Adipose tissue (tissue), 3 donors: ENCODE measurements around the gene MSH3. TPM values are rescaled to one million over a fixed set of nuclear protein-coding genes. Genes with fewer than 3 reads are reported as not detected.
"Not testable (repeated sequence)": the region's sequence is repeated elsewhere in the genome, so short reads cannot be mapped to it uniquely, and the experiment has no call there.

ENCODE experiments used
- H3K27ac ChIP-seq: one replicate; pipeline ENCODE4 v1.5.1; 2013; ENCODE audit warnings: low read depth, low read length
- WGBS, 3 donors: extraction: QIAGEN DNeasy Blood & Tissue Kit; methylation state at CpG; one replicate each; pipeline ENCODE4 v1.1.7; 2013; 5-methylcytosine and 5-hydroxymethylcytosine counted together
- polyA plus RNA-seq, 3 donors: library from polyadenylated mRNA; stranded (reverse); fragments of 200-250 nt; gene quantifications; one replicate each; pipeline ENCODE4 v1.2.3, GENCODE V29; 2013
- donor health status: healthy with polysubstance abuse.
- donor health status: Bipolar disorder and iron deficiency.
- donor health status: healthy.

MSH3 gene
- polyA plus RNA-seq, 3 donors, result 4.5 to 6.1 (median 5.1) TPM

DNA sequence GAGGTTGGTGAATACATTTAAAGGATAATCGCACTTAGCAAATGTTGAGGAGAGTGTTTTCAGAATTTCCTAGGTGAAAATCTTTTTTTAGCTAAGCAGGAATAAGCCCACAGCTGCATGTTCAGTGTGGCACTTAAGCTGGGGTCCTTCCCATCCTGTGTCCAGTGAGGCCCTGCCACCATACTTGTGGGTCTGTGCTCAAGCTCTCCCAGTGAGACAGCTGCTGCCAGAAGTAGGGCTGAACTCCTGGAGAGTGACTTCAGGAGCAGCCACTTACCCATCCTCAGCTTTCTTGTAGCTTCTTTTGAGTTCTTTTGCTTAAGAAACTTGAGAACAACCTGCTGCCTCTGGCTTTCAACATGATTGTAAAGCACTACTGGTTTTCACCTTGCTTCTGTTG lies 110.3 kb downstream of the MSH3 start:
- WGBS, 3 donors, result 92 to 96% (median 94%) methylated on average over 1 of the region's 1 CpG
- no peak overlapping the region for H3K27ac ChIP-seq

DNA sequence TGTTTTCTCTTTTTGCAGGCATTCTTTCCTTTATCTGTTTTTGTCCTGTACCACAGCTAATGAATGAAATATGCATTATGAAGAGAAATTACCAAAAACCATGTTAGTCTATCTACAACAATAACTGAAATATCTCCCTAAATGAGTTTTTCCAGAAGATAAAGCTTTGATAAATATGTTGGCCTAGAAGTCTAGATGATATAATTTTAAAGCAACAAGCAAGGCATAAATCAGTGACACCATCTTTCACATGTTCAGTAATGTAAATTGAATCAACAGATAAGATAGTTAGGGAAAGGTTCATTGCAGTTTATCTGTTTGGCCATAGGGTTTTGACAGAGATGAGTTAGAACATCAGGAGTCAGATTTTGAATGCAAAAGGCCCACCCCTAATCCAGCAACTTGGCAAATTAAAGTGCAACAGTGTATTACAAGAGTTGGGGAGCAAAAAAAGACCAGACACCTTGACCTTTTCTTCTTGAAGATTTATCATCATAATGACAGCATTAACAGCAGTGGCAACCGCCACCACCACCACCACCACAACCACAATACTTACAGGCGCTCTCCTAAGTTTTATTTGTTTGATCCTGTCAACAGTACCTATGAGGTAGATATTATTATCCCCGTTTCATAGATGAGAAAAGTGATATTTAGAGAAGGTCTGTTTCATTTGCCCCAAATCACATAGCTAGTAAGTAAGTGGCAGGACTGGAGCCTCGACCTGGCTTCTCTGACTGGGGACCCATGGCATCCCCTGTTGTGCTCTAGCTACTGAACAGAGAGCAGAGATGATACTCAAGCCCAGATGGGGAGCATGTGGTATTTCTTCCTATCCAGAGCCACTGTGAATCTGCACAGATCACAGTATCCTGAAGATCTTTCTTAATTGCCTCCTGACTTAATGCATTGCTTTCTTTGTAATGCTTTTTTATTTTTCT lies 123.2 kb downstream of the MSH3 start:
- H3K27ac ChIP-seq, result no peak overlapping the region
- WGBS, 3 donors, result 87 to 93% (median 93%) methylated on average over 4 of the region's 4 CpGs

DNA sequence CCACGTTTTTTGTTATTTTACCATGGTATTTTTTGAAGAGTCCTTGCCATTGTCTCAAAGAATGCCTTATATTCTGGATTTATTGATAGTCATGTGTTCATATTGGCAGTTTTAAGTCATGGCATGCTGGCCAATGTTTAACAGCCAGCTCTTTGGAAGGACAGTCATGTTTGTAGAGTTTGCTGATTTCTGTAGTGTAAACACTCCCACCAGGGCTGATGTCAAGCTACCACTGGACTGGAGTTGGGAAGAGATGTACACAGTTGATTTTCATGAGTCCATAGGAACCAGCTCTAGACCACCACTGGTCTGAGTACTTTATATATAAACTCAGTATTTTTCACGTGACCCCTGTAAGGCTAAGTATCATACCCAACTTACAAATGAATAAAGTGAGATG lies 125.6 kb downstream of the MSH3 start:
- 93 to 99% (median 95%) methylated on average over 2 of the region's 2 CpGs for WGBS, 3 donors
- H3K27ac ChIP-seq, result no peak overlapping the region

GRCh38 chr5:80780761-80781285 lies 126.4 kb downstream of the MSH3 start:
- H3K27ac ChIP-seq, result no peak overlapping the region
- WGBS, 3 donors, result 96 to 98% (median 96%) methylated on average over 8 of the region's 8 CpGs

GRCh38 chr5:80781356-80781755 lies 126.9 kb downstream of the MSH3 start:
- H3K27ac ChIP-seq, result no peak overlapping the region
- 92 to 100% (median 95%) methylated on average over 1 of the region's 1 CpG for WGBS, 3 donors

DNA sequence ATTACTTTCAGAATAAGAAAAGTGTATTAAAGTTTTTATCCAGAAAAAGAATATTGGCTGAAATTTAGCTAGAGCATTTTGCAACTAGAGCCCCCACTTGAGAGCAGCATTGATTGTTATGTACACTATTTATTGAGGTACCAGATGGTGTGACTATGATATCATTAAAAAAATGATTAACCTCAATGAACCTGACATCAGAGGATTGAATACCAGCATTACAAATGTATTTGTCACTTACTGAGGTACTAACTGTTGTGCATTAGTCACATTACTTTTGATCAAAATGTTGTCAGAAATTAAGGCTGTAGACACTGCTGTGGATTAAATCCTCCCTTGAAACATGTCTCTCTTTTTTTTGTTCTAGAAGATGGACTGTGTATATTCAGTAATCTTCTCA lies 128.2 kb downstream of the MSH3 start:
- no peak overlapping the region for H3K27ac ChIP-seq

GRCh38 chr5:80783751-80784150 lies 129.3 kb downstream of the MSH3 start:
- WGBS, 3 donors, result 95 to 97% (median 96%) methylated on average over 8 of the region's 8 CpGs

GRCh38 chr5:80784451-80784850 lies 130.0 kb downstream of the MSH3 start:
- WGBS, 3 donors, result 96 to 97% (median 97%) methylated on average over 4 of the region's 4 CpGs
- no peak overlapping the region for H3K27ac ChIP-seq

More at GRCh38 chr5:80783751-80784150, 129.3 kb downstream of the MSH3 start:
- not testable (repeated sequence) for H3K27ac ChIP-seq

DNA sequence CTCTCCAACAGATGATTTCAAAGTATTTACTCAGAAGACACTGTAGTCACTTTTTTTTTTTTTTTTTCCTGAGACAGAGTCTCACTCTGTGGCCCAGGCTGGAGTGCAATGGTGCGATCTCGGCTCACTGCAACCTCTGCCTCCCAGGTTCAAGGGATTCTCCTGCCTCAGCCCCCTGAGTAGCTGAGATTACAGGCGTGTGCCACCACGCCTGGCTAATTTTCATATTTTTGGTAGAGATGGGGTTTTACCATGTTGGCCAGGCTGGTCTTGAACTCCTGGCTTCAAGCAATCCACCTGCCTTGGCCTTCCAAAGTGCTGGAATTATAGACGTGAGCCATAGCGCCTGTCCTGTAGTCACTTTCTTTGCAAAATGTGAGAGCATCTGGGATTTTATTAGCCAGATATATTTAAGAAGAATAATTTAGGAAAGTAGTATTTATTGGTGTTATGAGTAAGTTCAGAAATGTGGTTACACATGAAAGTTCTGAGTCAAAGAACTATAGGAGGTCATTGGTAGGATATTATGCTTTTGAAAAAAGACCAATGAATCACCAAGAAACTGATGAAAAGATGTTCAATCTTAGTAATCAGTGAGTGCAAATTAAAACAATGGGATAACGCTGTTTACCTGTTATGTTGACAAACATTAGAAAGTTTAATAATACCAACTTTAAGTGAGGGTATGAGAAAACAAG lies 135.0 kb downstream of the MSH3 start:
- WGBS, 3 donors, result 95 to 97% (median 95%) methylated on average over 7 of the region's 7 CpGs

DNA sequence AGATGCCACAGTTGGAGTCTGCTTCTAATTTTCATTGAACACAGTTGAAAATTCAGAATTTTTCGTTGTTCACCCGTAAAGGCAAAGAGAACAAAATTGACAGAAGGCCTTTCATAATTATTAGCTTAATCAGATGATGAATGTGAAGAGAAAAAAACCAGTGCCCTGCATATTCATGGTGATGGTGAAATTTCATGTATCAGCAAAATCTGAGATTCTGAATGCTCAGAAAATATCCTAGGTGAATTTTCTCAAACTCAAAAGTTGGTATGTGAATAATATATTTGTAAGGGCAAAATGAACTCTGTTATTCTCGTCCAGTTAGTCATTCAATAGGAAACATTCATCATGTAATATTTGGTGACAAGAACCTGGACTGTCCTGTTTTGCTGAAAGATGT lies 136.2 kb downstream of the MSH3 start:
- H3K27ac ChIP-seq, result no peak overlapping the region
- WGBS, 3 donors, result 92 to 97% (median 92%) methylated on average over 3 of the region's 3 CpGs

More for the DNA sequence above, 135.0 kb downstream of the MSH3 start:
- H3K27ac ChIP-seq, result not testable (repeated sequence)

DNA sequence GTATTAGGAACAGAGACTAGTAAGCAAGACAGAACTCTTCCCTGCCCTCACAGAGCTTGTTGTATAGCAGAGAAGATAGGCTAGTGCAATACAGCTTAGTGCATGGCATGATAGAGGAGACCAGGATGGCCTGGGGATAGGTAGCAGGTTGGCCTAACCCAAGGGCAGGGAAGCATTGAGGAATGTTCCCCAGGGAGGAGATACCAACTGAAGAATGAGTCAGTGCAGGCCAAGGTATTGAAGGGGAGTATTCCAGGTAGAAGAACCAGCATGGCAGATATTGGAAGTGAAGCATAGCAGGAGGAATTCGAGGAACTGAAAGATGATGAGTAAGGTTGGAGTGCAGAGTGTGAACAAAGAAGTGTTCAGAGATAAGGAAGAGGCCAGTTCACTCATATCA lies 138.9 kb downstream of the MSH3 start:
- no peak overlapping the region for H3K27ac ChIP-seq
- 94 to 96% (median 95%) methylated on average over 1 of the region's 1 CpG for WGBS, 3 donors

DNA sequence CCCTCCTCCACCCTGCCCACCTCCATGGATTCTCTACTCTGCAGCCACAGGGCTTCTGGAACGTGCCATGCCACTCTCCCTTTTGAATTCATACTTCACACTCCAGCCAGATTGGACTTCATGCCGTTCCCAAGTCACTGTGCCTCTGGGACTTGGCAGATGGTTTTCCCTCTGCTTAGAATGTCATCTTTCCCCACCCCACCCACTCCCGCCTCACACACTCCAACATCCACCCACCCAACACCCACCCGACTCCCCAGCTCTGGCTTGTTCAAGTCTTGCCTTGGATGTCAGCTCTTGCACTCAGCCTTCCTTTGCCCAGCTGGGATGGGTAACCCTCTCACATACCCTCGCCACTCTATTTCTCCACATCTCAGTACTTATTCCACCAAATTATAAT lies 142.4 kb downstream of the MSH3 start:
- WGBS, 3 donors, result 89 to 93% (median 91%) methylated on average over 5 of the region's 5 CpGs
- no peak overlapping the region for H3K27ac ChIP-seq

- H3K27ac ChIP-seq, result no peak overlapping the region
- WGBS, 3 donors, result 79 to 88% (median 83%) methylated on average over 5 of the region's 5 CpGs
Observed at GRCh38 chr5:80797428-80798024, 143.1 kb downstream of the MSH3 start.

GRCh38 chr5:80798166-80798565 lies 143.7 kb downstream of the MSH3 start:
- H3K27ac ChIP-seq, result no peak overlapping the region
- WGBS, 3 donors, result 96 to 100% (median 98%) methylated on average over 1 of the region's 1 CpG

GRCh38 chr5:80798633-80799032 lies 144.2 kb downstream of the MSH3 start:
- H3K27ac ChIP-seq, result no peak overlapping the region

GRCh38 chr5:80799041-80799440 lies 144.6 kb downstream of the MSH3 start:
- WGBS, 3 donors, result 62 to 67% (median 65%) methylated on average over 4 of the region's 4 CpGs
- H3K27ac ChIP-seq, result no peak overlapping the region

GRCh38 chr5:80799573-80799972 lies 145.1 kb downstream of the MSH3 start:
- no peak overlapping the region for H3K27ac ChIP-seq
- 98 to 99% (median 98%) methylated on average over 2 of the region's 2 CpGs for WGBS, 3 donors

GRCh38 chr5:80804332-80804731 lies 149.9 kb downstream of the MSH3 start:
- no peak overlapping the region for H3K27ac ChIP-seq
- WGBS, 3 donors, result 88 to 94% (median 88%) methylated on average over 1 of the region's 1 CpG

GRCh38 chr5:80805038-80805437 lies 150.6 kb downstream of the MSH3 start:
- 98 to 100% (median 99%) methylated on average over 2 of the region's 2 CpGs for WGBS, 3 donors
- no peak overlapping the region for H3K27ac ChIP-seq
